SU-DHL-6 (cell line): ENCODE results near the gene ZYG11B.

Source experiments
- H2AFZ ChIP-seq: fragments of 200-600 bp; sonication (generic); 2 replicates; pipeline ENCODE4 v1.6.1; 2014; ENCODE audit warnings: low read depth, mild to moderate bottlenecking, moderate library complexity, mixed read lengths, antibody characterized with exemption, low read length; ENCODE audit not compliant: severe bottlenecking
- H3F3A ChIP-seq: fragments of 200-600 bp; shearing (Covaris generic); 2 replicates; pipeline ENCODE4 v1.6.0; 2016; ENCODE audit warnings: antibody characterized with exemption, mild to moderate bottlenecking; ENCODE audit not compliant: insufficient read depth
- H3K27ac ChIP-seq: fragments of 200-600 bp; sonication (generic); 2 replicates; pipeline ENCODE4 v1.5.1; 2016; ENCODE audit warnings: low read depth, mild to moderate bottlenecking, low read length, moderate library complexity, mixed read lengths
- H3K27me3 ChIP-seq: fragments of 200-600 bp; sonication (generic), shearing (Covaris generic); 2 replicates; pipeline ENCODE4 v1.6.0; 2014; ENCODE audit warnings: mild to moderate bottlenecking, low read length
- H3K36me3 ChIP-seq: fragments of 200-600 bp; sonication (generic); 2 replicates; pipeline ENCODE4 v1.6.1; 2014; ENCODE audit warnings: mild to moderate bottlenecking, low read length, mixed read lengths
- H3K4me2 ChIP-seq: fragments of 300-600, 200-600 bp; shearing (Covaris generic), sonication (generic); 2 replicates; pipeline ENCODE4 v1.6.0; 2014; ENCODE audit warnings: low read length, low read depth, mild to moderate bottlenecking; ENCODE audit not compliant: poor library complexity, severe bottlenecking
- H3K4me3 ChIP-seq: fragments of 200-600 bp; sonication (generic); 2 replicates; pipeline ENCODE4 v1.5.1; 2014; ENCODE audit warnings: antibody characterized with exemption, low read length, mild to moderate bottlenecking, mixed read lengths; ENCODE audit not compliant: insufficient read depth, poor library complexity, severe bottlenecking
- H3K79me2 ChIP-seq: fragments of 200-600 bp; sonication (generic); 2 replicates; pipeline ENCODE4 v1.6.1; 2014; ENCODE audit warnings: mild to moderate bottlenecking, low read length, moderate library complexity; ENCODE audit not compliant: insufficient read depth
- H3K9ac ChIP-seq: fragments of 200-600 bp; sonication (generic); 2 replicates; pipeline ENCODE4 v1.7.0; 2014; ENCODE audit warnings: mild to moderate bottlenecking, low read length
- H3K9me2 ChIP-seq: fragments of 200-600 bp; sonication (generic); replicated peaks from 2 replicates; pipeline ENCODE4 v1.6.1; 2014; ENCODE audit warnings: low read length; ENCODE audit not compliant: insufficient read depth
- H3K9me3 ChIP-seq: fragments of 200-600 bp; sonication (generic); 2 replicates; pipeline ENCODE4 v1.6.1; 2014; ENCODE audit warnings: low read length, mixed read lengths; ENCODE audit not compliant: insufficient read depth
- H4K20me1 ChIP-seq: fragments of 200-600 bp; sonication (generic); 2 replicates; pipeline ENCODE4 v1.6.1; 2014; ENCODE audit warnings: low read depth, mild to moderate bottlenecking, antibody characterized with exemption, low read length, moderate library complexity, mixed read lengths
- EZH2phosphoT487 ChIP-seq: fragments of 200-600 bp; sonication (generic), shearing (Covaris generic); conservative IDR thresholded peaks from 2 replicates; pipeline ENCODE4 v1.6.1; 2018; ENCODE audit warnings: mild to moderate bottlenecking, antibody characterized with exemption, low read length, moderate library complexity, mixed read lengths
- TF ChIP-seq, protein P1 (sequence below): fragments of 200-600 bp; sonication (generic); IDR thresholded peaks from one replicate; pipeline ENCODE4 v1.5.1; 2017; ENCODE audit warnings: antibody characterized with exemption, mild to moderate bottlenecking, low read length, moderate library complexity; ENCODE audit not compliant: insufficient read depth, poor library complexity, severe bottlenecking

ZYG11B gene

DNA sequence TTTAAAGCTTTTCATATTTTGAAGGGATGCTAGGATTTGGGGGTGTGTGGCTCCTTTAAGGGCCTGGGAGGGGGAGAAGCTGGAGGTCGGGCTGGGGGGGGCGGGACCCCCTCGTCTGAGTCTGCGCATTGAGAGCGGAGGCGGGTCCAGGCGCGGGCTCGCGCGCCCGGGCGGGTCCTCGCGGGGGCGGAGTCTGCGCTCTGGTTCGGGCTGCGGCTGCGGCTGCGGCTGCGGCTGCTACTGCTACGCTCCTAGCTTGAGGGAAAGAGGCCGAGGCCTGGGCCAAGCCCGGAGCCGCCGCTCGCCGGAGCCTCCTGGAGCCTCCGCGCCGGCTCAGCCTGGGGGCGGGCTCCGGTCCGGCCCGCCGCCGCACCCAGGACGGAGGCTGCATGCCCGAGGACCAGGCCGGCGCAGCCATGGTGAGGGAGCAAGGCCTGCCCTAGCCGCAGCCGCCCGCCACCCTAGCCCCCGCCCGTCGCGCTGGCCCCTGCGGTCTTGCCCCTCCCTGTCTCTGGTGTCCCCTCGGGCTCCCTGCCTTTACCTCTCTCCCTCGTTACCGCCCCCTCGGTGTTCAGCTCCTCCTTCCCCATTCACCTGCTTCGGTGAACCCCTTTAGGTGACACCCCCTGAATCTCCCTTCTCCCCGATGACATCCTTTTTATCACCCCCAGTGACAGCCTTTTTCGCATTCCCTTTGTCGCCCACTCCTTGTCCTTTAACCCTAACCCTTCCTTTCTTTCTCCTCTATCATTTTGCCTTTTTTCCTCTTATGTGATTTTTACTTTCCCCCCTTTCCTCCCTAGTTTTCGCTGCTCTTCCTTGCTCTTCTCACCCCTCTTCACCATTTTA is at the start of gene ZYG11B:
TSS of gene ZYG11B (plus strand) at position 189 of the 849 bp plus-strand sequence. CDS start at position 390, 201 bp downstream.
- Histone ChIP-seq H3K9me2 (no peaks in the 10 kb centered on the region), H3K27ac (peak within 1 kb of the TSS; percentile 30; the same call in 1 of the 2 replicates), H2AFZ (peak within 1 kb of the TSS; percentile 100), H3K4me3 (peak within 1 kb of the TSS; percentile 68), H3K36me3 (no peaks in the 10 kb centered on the region), H3K9ac (peak within 1 kb of the TSS; percentile 74), H3F3A (no peaks in the 10 kb centered on the region; the same call in 1 of the 2 replicates), H3K4me2 (peak within 1 kb of the TSS; percentile 100), H4K20me1 (no peaks in the 10 kb centered on the region), H3K27me3 (no peaks in the 10 kb centered on the region), H3K79me2 (peaks cover 4% of the 10 kb centered on the region; the same call in 1 of the 2 replicates), H3K9me3 (no peaks in the 10 kb centered on the region)
- TF ChIP-seq EZH2phosphoT487: no peak
- TF ChIP-seq, protein P1, sequence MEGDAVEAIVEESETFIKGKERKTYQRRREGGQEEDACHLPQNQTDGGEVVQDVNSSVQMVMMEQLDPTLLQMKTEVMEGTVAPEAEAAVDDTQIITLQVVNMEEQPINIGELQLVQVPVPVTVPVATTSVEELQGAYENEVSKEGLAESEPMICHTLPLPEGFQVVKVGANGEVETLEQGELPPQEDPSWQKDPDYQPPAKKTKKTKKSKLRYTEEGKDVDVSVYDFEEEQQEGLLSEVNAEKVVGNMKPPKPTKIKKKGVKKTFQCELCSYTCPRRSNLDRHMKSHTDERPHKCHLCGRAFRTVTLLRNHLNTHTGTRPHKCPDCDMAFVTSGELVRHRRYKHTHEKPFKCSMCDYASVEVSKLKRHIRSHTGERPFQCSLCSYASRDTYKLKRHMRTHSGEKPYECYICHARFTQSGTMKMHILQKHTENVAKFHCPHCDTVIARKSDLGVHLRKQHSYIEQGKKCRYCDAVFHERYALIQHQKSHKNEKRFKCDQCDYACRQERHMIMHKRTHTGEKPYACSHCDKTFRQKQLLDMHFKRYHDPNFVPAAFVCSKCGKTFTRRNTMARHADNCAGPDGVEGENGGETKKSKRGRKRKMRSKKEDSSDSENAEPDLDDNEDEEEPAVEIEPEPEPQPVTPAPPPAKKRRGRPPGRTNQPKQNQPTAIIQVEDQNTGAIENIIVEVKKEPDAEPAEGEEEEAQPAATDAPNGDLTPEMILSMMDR: no peak

DNA sequence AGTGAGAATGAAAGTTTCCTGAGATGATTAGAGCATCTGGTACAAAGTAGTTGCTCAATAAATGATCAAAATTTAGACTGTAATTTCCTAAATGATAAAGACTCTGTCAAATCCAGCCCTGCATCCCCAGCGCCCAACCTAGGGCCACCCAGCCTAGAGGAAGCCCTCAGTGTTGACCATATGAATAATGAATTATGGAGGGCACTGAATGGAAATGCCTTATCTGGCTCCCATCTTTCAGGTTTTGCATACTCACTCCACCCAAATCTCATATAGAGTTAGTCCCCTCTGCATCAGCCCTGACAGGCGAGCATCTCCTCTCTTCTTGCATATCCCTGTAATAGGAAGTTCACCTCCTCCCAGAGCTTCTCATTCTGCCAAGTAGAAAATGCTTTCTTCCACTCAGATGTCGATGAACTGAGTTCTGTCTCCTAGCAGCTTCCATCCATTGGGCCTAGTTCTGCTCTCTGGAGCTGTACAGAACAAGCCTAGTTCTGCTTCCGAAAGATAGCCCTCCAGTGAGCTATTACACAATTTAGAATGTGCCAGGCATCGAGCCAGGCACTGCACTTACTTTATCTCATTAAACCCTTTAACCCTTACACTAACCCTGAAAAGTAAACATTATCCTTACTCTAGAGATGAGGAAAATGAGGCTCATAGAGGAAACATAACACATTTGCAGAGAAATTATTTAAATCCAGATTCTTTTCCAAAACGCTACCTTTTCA is 49.0 kb upstream of the ZYG11B start:
- no peaks in the 10 kb centered on the region for H4K20me1 ChIP-seq
- H3K4me2 ChIP-seq: no peak overlapping the region
- H3K27ac ChIP-seq: no peak overlapping the region
- H3K27me3 ChIP-seq: no peaks in the 10 kb centered on the region
- no peaks in the 10 kb centered on the region for H3K9me3 ChIP-seq
- no peaks in the 10 kb centered on the region for H3K79me2 ChIP-seq
- no peak overlapping the region for H2AFZ ChIP-seq
- no peak overlapping the region for H3K4me3 ChIP-seq
- H3F3A ChIP-seq: 0 out of 2 replicates have a peak, but pooled peaks cover 4% of the 10 kb centered on the region
- H3K9me2 ChIP-seq: no peaks in the 10 kb centered on the region
- H3K9ac ChIP-seq: no peak overlapping the region
- no peaks in the 10 kb centered on the region for H3K36me3 ChIP-seq
- TF ChIP-seq, protein P1: no peak
- no peak for TF ChIP-seq EZH2phosphoT487

DNA sequence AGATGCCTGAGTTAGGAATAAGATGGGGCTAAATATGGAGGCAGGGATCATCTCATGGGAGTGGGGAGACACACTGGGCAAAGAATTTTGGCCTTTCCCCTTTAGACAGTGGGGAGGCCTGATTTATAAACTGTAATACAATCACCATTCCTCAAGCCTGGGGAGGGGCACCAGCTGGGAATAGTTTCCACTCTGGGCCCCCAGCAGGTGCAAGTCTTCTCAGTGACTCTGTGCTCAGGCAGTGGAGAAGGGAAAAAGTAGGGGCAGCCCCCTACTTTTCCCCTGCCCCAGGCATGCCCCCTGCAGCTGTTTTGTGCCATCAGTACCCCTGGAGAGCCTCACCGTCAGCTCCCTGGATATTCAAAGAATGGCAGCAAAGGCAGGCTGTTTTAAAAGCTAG is 47.2 kb upstream of the ZYG11B start:
- peak overlapping the region; percentile 22; the same call in 1 of the 2 replicates for H3K9ac ChIP-seq
- H3K4me2 ChIP-seq: peak overlapping the region; percentile 38
- 0 out of 2 replicates have a peak, but pooled peaks cover 4% of the 10 kb centered on the region for H3F3A ChIP-seq
- H3K27ac ChIP-seq: peak overlapping the region; percentile 74
- TF ChIP-seq EZH2phosphoT487: no peak
- TF ChIP-seq, protein P1: no peak
- H2AFZ ChIP-seq: no peak overlapping the region
- no peaks in the 10 kb centered on the region for H3K27me3 ChIP-seq
- no peaks in the 10 kb centered on the region for H3K79me2 ChIP-seq
- no peaks in the 10 kb centered on the region for H4K20me1 ChIP-seq
- no peaks in the 10 kb centered on the region for H3K36me3 ChIP-seq
- H3K9me3 ChIP-seq: no peaks in the 10 kb centered on the region
- H3K4me3 ChIP-seq: no peak overlapping the region
- H3K9me2 ChIP-seq: no peaks in the 10 kb centered on the region
